ENCODE measurements around the gene RAET1G.

- TF ChIP-seq EZH2phosphoT487 (IDR thresholded peaks at IDR 0.05; ENCODE audit: borderline replicate concordance, low read length): no peak
- no peak for TF ChIP-seq CTCF (conservative IDR thresholded peaks at IDR 0.05; ENCODE audit: low read depth, low read length)
Observed at GRCh38 chr6:149939356-149939648, 16.4 kb upstream of the RAET1G start.

Data from PC-3 (cell line).